Measurements from ENCODE around the gene ZNF469.

Gene ZNF469

GRCh38 chr16:88338896-88339295 lies 43.9 kb upstream of the ZNF469 start:
- TF ChIP-seq, protein P1, sequence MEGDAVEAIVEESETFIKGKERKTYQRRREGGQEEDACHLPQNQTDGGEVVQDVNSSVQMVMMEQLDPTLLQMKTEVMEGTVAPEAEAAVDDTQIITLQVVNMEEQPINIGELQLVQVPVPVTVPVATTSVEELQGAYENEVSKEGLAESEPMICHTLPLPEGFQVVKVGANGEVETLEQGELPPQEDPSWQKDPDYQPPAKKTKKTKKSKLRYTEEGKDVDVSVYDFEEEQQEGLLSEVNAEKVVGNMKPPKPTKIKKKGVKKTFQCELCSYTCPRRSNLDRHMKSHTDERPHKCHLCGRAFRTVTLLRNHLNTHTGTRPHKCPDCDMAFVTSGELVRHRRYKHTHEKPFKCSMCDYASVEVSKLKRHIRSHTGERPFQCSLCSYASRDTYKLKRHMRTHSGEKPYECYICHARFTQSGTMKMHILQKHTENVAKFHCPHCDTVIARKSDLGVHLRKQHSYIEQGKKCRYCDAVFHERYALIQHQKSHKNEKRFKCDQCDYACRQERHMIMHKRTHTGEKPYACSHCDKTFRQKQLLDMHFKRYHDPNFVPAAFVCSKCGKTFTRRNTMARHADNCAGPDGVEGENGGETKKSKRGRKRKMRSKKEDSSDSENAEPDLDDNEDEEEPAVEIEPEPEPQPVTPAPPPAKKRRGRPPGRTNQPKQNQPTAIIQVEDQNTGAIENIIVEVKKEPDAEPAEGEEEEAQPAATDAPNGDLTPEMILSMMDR (conservative IDR thresholded peaks at IDR 0.05; ENCODE audit: low read depth, low read length), result no peak
- DNase-seq (ENCODE audit: low read depth), result no peak
- no peak overlapping the region for H3K4me3 ChIP-seq (ENCODE audit: low read depth, low read length)

DNA sequence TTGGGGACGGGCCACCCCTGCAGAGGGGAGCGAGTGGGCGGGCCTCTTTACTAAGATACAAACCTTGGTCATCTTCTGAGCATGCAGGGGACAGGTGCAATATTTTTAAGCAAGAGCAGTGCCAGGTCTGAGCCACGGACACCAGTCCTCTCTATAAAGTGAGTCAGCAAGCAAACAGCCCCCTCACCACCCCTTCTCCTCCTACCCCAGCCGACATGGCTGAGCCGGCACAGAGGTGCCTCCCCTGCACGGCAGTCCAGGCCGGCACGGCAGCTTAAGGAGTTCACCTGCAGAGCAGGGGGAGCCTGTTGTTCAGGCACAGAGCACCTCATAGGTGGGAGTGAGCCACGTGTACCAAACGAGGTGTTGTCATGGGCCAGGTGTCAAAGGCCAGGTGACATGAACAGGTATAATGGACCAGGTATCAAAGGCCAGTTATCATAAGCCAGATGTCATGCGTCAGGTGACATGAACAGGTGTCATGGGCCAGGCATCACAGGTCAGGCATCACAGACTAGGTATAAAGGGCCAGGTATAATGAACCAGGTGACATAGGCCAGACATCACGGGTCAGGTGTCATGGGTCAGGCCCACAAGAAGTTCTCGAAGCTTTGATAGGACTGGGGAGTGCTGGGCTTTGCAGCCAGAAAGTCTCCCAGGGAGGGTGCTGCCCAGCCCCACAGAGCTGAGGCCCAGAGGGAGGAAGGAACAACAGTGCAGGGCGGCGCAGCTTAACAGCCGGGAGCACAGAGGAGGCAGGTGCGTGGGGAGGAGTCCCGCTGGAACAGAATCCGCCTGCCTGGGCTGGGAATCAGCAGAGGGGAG lies 42.6 kb upstream of the ZNF469 start:
- H3K4me3 ChIP-seq (ENCODE audit: low read depth, low read length), result no peak overlapping the region
- TF ChIP-seq, protein P1 (conservative IDR thresholded peaks at IDR 0.05; ENCODE audit: low read depth, low read length), result no peak
- DNase-seq (ENCODE audit: low read depth), result no peak

- TF ChIP-seq, protein P1 (conservative IDR thresholded peaks at IDR 0.05; ENCODE audit: low read depth, low read length), result no peak
- H3K4me3 ChIP-seq (ENCODE audit: low read depth, low read length), result no peak overlapping the region
- DNase-seq (ENCODE audit: low read depth), result no peak
These were observed 42.0 kb upstream of the ZNF469 start for GRCh38 chr16:88340755-88341150.

GRCh38 chr16:88341551-88342290 lies 41.0 kb upstream of the ZNF469 start:
- no peak for DNase-seq (ENCODE audit: low read depth)
- TF ChIP-seq, protein P1 (conservative IDR thresholded peaks at IDR 0.05; ENCODE audit: low read depth, low read length), result no peak
- no peak overlapping the region for H3K4me3 ChIP-seq (ENCODE audit: low read depth, low read length)

DNA sequence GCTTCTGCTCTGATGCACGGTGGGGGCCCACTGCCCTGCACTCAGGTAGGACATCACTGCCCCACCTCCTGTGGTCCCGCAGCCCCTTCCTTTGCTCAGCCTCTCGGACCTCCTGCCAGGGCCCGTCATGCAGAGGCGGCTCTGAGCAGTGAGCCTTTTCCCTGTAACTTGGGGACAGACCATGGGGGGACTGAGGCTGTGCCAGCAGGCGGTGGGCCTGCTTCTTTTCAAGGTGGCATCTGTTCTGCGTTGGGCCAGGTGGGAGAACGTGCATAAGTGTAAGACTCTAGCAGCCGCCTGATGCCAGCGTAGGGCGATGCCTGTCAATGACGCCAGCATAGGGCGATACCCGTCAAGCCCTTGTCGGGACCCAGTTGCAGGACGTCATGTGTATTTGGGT lies 40.3 kb upstream of the ZNF469 start:
- TF ChIP-seq, protein P1 (conservative IDR thresholded peaks at IDR 0.05; ENCODE audit: low read depth, low read length), result no peak
- no peak for DNase-seq (ENCODE audit: low read depth)
- H3K4me3 ChIP-seq (ENCODE audit: low read depth, low read length), result no peak overlapping the region

- TF ChIP-seq, protein P1 (conservative IDR thresholded peaks at IDR 0.05; ENCODE audit: low read depth, low read length), result no peak
- no peak for DNase-seq (ENCODE audit: low read depth)
- H3K4me3 ChIP-seq (ENCODE audit: low read depth, low read length), result no peak overlapping the region
These were observed 39.4 kb upstream of the ZNF469 start for GRCh38 chr16:88343271-88343791.

Data from choroid plexus epithelial cell (primary cell).